Kidney (tissue), 14 donors: ENCODE data around the gene RHEX. TPM values are rescaled to one million over a fixed set of nuclear protein-coding genes. Genes with fewer than 3 reads are reported as not detected.

ENCODE experiments used
- DNase-seq, 5 donors: peaks; one replicate each; pipeline ENCODE4 v3.0.0-alpha.2; 2013 to 2020
- FAIRE-seq: peaks from 2 replicates; lab custom pipeline; 2012; peaks lifted over from hg19 to GRCh38; lab: Jason Lieb, UNC
- H3K27ac ChIP-seq, 2 donors: one replicate each; pipeline ENCODE4 v1.7.0; 2013; ENCODE audit warnings: low read depth in 2 of 2, low read length in 2 of 2, inconsistent platforms in 1 of 2
- H3K27me3 ChIP-seq: one replicate; pipeline ENCODE4 v1.7.1; 2013; ENCODE audit warnings: low read length, inconsistent platforms; ENCODE audit not compliant: control insufficient read depth, insufficient read depth
- H3K36me3 ChIP-seq, 3 donors: one replicate each; pipeline versions ENCODE4 v1.7.0 to v1.7.1; 2013; ENCODE audit warnings: low read length in 3 of 3, control low read depth in 1 of 3, inconsistent platforms in 1 of 3; ENCODE audit not compliant: insufficient read depth in 3 of 3, control insufficient read depth in 2 of 3
- H3K4me1 ChIP-seq, 3 donors: one replicate each; pipeline versions ENCODE4 v1.7.0 to v1.7.1; 2013; ENCODE audit warnings: low read length in 3 of 3, inconsistent platforms in 1 of 3, low read depth in 1 of 3; ENCODE audit not compliant: control insufficient read depth in 2 of 3, insufficient read depth in 2 of 3
- H3K4me3 ChIP-seq, 3 donors: one replicate each; pipeline versions ENCODE4 v1.7.0 to v1.8.1; 2013; ENCODE audit warnings: low read length in 3 of 3, control low read depth in 1 of 3, inconsistent platforms in 1 of 3
- H3K9ac ChIP-seq, 3 donors: one replicate each; pipeline versions ENCODE4 v1.7.0 to v1.7.1; 2013; ENCODE audit warnings: low read length in 3 of 3, control low read depth in 1 of 3, inconsistent platforms in 1 of 3
- H3K9me3 ChIP-seq, 3 donors: one replicate each; pipeline versions ENCODE4 v1.7.0 to v1.7.1; 2013; ENCODE audit warnings: low read length in 3 of 3, control low read depth in 1 of 3, inconsistent platforms in 1 of 3; ENCODE audit not compliant: control insufficient read depth in 2 of 3, insufficient read depth in 1 of 3
- CTCF ChIP-seq: IDR thresholded peaks from 3 replicates; pipeline ENCODE4 v1.5.1; 2012; ENCODE audit warnings: mild to moderate bottlenecking, moderate library complexity, borderline replicate concordance; ENCODE audit not compliant: insufficient read depth; ENCODE audit errors: extremely low read depth
- intact Hi-C: fragments of 100-400 bp; cut with DNase I; formaldehyde crosslinking; loops from one replicate; pipeline ENCODE4 v1.11.1; 2022
- polyA plus RNA-seq: library from polyadenylated mRNA; stranded (reverse); fragments of 350-450 nt; fragmentation: Illumina TruSeq; extraction: RNeasy Lipid Tissue Mini Kit (QIAGEN cat#74804); gene quantifications from one replicate; pipeline ENCODE4 v1.2.3, GENCODE V29; 2014; ENCODE audit warnings: low read depth, low replicate concordance; ENCODE audit not compliant: insufficient read depth
- total RNA-seq: library from RNA; stranded (reverse); fragmentation: NEBNext Ultra II Directional; extraction: Animal tissue kit (Norgen Biotek cat#: 25700); gene quantifications from one replicate; pipeline ENCODE4 v1.2.1, GENCODE V29; 2021
- donor health status: control.
- donor health status: control.
- donor health status: control.
- donor health status: control.
- donor health status: control.
- donor health status: DM: yes; HTN: yes; CAD: no.
- donor health status: Normal renal cell carcinoma (clear cell type).

RHEX gene
- total and polyA plus RNA-seq, 2 donors from 2014 or later, result 10.2 to 39.5 TPM

- no peak for TF ChIP-seq CTCF
- H3K27me3 ChIP-seq, result no peaks in the 10 kb centered on the region
- H3K36me3 ChIP-seq, result no peaks in the 10 kb centered on the region
- FAIRE-seq, result no peak
- intact Hi-C loops, result no loop called here
- no peak for DNase-seq
- H3K27ac ChIP-seq, result no peak overlapping the region
- no peaks in the 10 kb centered on the region for H3K9me3 ChIP-seq
- H3K4me3 ChIP-seq, result no peak overlapping the region
- H3K4me1 ChIP-seq, result no peaks in the 10 kb centered on the region
- H3K9ac ChIP-seq, result no peak overlapping the region
These were observed 45.4 kb downstream of the RHEX start for GRCh38 chr1:206098242-206098919.

GRCh38 chr1:206100226-206100815, 47.3 kb downstream of the RHEX start:
- H3K4me3 ChIP-seq, result no peak overlapping the region
- intact Hi-C loops, result no loop called here
- no peak overlapping the region for H3K27ac ChIP-seq
- no peaks in the 10 kb centered on the region for H3K27me3 ChIP-seq
- TF ChIP-seq CTCF, result no peak
- H3K4me1 ChIP-seq, result no peaks in the 10 kb centered on the region
- H3K9me3 ChIP-seq, result no peaks in the 10 kb centered on the region
- FAIRE-seq (no peak), DNase-seq (no peak)
- no peaks in the 10 kb centered on the region for H3K36me3 ChIP-seq
- no peak overlapping the region for H3K9ac ChIP-seq

GRCh38 chr1:206101351-206102045, 48.5 kb downstream of the RHEX start:
- no peak overlapping the region for H3K27ac ChIP-seq
- no peak overlapping the region for H3K4me3 ChIP-seq
- H3K9ac ChIP-seq, result no peak overlapping the region
- no peaks in the 10 kb centered on the region for H3K36me3 ChIP-seq
- H3K4me1 ChIP-seq, result no peaks in the 10 kb centered on the region
- intact Hi-C loops, result no loop called here
- FAIRE-seq, result no peak
- no peak for DNase-seq
- no peaks in the 10 kb centered on the region for H3K9me3 ChIP-seq
- no peak for TF ChIP-seq CTCF
- H3K27me3 ChIP-seq, result no peaks in the 10 kb centered on the region
